Stimulated activated CD4-positive, alpha-beta T cell treated with anti-CD3 and anti-CD28 coated beads, Interleukin-4, amount 100 ng/mL, for 4 hours (primary cell): Measurements from ENCODE around the gene CTU1.

ENCODE experiments used
- DNase-seq, 2 experiments: peaks; one replicate each; pipeline ENCODE4 v3.0.0-alpha.2; 2020

Gene CTU1

DNA sequence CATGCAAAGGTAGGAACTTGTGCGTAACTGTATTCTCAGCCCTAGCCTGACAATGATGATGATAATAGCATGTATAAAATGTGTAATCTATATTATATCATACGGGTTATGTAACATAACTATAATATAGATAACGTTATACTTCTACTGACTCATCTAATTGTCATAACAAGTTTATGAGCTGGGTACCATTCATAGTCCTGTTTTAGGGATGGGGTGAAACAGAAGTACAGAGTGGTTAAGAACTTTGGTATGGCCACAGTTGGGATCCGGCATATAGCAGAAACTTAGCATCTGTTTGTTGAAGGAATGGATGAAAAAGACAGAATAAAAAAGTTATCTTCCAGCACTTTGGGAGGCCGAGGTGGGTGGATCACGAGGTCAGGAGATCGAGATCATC lies 5.2 kb downstream of the CTU1 start:
- DNase-seq: no peak

DNA sequence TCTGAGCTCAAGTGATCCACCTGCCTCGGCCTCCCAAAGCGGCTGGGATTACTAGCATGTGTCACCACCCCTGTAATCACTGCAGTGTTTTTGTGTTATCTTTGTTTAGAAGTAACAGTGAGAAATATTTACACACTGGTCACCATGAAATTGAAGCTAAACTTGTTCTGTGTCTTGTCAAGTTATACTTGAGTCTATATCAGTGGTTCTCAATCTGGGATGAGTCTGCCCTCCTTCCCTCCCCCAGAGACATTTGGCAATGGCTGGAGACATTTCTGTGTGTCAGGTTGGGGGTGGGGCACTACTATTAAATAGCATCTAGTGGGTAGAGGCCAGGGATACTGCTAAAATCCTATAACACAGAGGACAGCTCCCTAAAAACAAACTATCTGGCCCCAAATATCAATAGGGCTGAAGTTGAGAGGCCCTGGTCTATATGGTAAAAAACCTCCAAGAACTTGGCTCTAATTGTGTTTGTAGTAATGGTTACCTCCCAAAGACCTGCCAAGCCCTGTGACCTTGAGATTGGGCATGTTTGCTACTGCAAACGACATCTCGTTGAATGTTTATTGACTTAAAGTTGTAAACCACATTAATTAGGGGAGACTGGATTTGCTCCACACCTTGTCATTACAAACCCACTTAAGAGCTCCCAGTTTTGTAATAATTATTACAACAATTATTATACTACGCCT lies 6.9 kb downstream of the CTU1 start:
- DNase-seq: no peak

DNA sequence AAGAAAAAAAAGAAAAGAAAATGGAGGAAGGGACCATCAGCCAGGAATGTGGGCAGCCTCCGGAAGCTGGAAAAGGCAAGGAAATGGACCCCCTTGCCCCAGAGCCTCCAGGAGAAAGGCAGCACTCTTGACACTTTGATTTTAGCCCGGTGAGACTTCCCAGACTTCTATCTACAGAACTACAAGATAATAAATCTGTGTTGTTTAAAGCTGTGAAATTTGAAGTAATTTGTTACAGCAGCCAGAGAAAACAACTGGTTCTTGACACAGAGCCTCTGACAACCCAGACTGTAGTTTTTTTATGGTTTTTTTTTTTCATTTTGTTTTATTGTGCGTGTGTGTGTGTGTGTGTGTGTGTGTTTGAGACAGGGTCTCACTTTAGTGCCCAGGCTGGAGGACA lies 7.6 kb downstream of the CTU1 start:
- no peak for DNase-seq

DNA sequence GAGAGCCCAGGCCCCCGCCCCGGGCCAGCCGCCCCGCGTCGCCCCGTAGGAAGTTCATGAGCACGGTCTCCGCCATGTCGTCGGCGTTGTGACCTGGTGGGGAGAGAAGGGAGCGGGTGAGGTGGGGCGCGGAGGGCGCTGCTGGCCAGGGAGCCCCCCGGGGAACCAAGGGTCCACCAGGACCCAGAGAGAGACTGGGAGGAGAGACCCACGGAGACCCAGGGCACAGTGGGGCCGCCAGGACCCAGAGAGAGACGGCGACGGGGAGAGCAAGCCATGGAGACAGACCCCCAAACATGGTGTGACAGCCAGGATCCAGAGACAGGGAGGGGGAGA lies 9.2 kb downstream of the CTU1 start:
- DNase-seq: no peak

DNA sequence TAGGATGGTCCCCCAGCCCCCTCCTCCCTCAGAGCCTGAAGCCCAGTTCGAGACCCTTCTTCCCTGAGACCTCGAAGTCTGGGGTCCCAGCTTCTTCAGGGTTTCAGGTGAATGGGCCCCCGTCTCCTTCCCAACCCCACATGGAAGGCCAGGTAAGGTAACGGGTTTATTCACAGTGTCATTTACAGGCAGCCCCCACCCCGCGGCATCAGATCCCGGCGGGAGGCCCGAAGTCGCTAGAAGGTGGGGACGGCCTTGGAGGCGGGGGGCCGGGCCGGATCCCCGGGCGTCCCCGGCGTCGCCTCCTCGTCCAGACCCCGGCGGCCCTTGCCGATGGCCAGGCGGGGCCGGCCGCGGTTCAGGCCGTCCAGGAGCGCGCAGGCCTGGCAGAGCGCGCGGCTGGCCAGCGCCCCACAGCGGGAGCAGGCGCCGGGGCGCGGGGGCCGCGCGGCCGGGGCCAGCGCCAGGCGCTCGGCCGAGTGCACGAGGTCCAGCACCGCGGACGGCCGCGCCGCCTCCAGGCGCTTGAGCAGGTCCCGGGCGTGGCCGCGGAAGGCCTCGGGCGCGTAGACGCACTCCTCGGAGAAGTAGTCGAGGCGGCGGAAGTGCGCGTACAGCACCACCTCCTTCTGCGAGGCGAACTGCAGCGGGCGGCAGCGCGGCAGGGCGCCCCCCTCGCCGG lies 9.7 kb downstream of the CTU1 start:
- DNase-seq: peak; percentile 18 to 30

DNA sequence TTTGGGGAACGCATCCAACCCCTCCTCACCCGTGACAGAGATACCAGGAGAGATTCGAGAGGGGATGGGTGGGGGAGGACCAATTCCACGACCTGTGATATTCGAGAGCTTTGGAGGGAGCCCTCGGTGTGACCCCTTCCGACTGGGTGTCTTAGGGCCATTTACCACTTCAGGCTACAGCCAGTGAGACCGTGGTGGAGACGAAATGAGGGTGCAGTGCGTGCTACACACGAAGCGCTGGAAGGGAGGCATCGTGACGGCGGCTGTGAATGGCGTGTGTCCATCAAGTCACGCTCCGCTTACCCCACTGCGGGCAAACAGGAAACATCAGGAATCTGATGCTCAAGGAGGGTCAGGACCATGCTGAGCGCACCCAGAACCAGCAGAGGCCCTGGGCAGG lies 10.4 kb downstream of the CTU1 start:
- DNase-seq: no peak

DNA sequence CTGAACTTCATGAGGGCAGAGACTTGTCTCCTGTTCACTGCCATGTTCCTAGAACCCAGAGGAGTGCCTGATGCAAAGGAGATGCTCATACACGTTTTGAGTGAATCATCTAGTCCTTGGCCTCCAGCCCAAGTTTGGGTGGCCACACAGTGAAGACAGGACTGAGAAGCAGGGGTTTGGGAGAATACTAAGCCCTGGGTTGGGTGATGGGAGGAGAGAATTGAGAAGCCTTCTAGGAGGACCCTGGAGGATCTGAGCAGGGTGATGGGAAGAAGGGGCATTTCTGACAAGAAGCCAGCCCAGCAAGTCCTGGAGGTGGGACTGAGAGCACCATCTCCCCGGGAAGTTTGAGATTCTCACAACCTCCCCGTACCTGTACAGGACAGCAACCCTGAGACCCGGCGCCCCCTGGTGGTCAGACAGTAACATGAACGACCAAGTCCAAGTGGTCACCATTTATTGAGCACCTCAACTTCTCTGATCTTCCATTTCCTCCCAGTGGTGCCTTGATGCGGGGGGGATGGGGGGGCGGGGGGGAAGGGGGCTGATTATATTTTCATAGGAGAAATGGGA lies 11.0 kb downstream of the CTU1 start:
- peak; percentile 47 to 70 for DNase-seq

DNA sequence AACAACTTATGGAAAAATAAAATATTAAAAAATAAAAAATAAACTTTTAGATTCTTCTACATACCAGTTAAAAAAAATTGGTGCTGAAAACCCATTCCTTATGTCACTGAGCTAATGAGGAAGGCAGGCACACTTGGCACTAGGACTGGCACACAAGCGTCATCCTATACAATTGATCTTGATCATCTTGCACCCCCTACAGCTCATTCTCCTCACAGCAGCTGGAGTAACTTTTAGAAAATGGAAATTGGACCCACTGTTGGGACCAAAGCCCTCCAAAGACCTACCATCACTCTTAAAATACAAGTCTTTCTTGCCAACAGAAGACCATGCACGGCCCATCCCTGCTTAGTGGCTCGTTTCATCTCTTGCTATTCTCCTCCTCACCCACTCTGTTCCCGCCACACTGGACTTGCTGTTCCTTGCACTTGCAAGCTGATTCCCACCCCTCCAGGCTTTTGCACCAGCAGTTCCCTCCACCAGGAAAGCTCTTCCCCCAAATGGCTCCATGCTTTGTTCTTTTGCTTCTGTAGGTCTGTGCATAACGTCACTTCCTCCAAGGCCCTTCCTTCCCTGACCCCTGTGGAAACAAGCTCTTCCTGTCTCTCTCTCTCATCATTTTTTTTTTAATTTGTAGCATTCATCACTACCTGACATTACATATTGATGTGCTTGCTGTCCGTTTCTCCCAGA lies 11.6 kb downstream of the CTU1 start:
- DNase-seq: no peak

DNA sequence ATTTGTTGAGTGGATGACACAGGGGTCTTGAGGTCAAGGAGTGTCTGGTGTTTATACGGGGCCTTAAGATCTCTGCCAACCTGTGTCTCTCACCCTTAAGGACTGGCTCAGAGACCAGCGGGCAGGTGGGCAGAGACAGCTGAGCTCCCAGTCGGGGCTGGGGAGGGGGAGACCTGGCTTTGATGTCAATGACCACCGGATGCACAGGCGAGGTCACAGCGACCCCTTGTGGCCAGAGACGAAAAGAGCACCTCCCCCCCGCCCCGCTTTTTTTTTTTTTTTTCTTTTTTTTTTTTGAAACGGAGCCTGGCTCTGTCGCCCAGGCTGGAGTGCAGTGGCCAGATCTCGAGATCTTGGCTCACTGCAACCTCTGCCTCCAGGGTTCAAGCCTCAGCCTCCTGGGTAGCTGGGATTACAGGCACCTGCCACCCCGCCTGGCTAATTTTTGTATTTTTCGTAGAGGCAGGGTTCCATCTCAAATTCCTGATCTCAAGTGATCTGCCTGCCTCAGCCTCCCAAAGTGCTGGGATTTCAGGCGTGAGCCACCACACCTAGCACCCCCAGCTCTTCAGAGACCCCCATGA lies 13.4 kb downstream of the CTU1 start:
- peak in 1 of 2 experiments; percentile 33 for DNase-seq

DNA sequence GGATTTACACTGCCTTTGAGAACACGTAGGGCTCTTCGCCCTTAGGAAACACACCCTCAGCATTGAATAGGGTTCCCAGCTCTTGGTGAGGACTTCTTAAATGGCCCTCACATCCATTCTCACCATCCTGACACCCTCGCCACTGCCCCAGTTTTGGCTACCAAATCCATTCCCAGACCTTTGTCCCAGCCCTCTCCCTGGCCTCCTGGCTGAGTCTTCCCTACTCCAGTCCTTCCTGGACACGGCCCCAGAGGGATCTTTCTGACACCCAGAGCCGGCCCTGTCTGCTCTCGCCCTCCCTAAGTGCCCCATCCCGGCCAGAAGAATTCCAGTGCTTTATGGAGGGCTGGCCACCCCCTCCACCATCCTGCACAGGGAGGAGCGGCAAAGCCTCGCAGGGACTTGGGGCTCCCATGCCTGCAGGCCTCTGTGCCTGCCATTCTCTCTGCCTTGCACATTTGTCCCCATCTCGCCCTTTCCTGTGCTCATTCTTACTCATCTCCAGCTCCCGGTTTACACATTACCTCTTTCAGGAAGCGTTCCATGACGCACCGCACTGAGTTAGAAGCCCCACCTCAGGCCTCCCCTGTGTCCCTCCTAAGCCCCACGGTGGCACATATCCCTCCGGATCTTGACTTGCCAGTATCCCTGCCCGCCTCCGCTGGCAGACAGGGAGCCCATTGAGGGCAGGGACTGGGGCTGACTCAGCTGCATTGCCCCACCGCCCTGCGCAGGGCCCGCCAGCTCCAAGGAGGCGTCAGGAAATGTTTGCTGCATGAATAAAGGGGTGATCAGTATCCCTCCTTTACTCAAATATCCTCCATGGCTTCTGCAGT lies 14.5 kb downstream of the CTU1 start:
- DNase-seq: no peak

DNA sequence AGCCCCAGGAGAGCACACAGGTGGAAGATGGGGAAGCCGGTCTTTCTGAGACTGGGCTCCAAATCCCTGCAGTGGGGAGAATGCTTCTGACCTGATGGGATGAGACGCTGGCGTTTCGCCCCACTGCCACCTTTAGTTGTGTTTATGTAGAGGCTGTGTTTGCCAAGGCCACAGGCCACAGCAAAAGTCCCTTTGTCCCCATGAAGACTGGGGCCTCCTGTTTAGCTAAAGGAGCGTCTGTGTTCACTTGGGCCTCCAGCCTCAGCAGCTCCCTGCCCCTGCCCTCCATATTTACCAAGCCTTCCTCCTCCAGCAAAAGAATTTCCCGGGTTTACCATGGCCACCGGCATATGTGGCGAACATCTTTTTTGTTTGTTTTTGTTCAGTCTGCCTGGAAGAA lies 15.1 kb downstream of the CTU1 start:
- DNase-seq: no peak

DNA sequence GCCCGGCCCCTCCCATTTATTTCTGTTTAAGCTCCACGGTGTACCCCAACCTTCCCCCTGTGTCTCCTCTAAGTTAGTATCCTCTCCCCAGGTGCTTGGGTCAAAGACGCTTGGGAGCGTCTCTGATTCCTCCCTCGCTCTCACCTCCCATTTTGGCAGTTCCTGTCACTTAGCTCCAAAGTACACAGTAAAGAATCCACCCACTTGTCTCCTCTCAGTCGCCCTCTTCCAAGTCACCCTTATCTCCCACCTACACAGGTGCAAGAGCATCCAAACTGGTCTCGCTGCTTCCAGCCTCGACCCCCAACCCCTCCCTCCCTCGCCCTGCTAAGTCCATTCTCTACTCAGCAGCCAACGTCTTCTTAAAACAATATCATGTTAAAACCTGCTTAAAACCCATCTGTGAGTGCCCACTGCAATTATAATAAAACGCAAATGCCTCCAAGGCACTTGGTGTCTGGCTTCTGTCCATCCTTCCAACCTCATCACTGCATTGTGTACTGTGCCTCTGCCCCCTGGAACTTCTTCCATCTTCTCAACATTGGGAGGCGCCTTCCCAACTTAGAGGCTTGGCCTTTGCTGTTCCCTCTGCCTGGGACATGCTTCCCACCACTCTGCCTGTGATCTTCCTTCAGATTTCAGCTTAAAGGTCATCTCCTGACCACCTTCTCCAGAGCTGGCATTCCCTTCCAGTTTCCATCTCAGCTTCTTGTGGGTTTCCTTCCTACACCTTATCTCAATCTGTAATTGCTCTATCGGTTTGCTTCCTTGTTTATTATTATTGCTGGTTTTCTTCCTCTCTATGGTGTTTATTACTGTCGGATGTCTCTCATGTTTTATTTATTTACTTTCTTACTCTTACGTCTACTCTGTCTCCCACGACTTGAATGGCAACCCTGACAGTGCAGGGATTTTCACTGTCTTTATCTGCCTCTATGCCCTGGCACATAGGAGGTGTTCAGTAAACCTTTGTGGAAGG lies 16.0 kb downstream of the CTU1 start:
- DNase-seq: no peak

DNA sequence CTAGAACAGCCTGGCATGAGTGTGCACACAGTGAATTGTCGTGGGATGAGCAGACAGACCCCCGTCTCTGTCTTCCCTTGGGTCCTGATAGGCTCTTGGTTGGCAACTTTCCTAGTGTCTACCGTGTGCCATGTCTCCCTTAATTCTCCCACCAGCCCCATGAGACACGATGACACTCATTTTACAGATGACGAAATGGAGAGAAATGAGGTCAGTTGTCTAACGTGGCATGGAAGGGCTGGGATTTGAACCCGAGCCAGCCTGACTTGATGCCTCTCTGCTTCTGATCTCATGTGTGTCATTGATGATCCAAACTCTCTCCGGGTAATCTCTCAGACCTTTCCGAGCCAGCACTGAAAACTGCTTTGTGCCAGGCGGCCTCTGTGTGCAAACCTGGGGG lies 17.1 kb downstream of the CTU1 start:
- no peak for DNase-seq

DNA sequence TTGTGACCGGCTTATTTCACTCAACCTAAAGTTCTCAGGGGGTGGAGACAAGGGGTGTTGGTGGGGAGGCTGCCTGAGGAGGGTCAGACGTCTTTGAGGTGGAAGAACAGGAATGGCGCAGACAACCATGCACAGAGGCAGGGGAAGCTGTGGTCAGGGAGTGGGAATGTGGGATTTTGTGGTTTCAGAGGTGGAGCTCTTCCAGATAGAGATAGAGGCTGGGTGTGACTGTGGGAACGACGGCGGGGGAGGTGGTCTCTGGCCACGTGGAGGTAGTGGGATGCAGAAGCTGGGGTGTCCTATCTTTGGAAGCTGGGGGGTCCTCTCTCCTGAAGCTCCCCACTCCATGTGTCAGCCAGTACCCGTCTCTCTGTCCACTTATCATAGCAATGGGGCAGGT lies 17.7 kb downstream of the CTU1 start:
- DNase-seq: no peak

DNA sequence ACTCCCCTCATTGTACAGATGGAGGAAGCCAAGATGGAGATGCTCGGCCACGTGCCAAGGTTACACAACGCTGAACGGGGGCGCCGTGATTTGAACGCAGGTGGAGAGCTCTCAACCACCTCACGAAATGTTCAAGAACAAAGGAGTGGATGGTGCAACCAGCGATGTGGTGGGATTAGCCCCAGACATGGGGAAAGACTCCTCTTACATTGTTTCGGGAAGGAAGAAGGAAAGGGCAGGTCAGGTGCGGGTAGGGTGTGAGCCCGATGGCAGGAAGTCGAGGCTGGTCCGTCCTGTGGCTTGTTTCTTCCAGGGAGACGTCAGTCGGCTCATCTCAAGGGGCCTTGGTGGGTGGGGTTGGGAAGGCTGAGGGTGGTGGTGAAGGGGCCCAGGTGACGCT lies 18.4 kb downstream of the CTU1 start:
- DNase-seq: no peak

DNA sequence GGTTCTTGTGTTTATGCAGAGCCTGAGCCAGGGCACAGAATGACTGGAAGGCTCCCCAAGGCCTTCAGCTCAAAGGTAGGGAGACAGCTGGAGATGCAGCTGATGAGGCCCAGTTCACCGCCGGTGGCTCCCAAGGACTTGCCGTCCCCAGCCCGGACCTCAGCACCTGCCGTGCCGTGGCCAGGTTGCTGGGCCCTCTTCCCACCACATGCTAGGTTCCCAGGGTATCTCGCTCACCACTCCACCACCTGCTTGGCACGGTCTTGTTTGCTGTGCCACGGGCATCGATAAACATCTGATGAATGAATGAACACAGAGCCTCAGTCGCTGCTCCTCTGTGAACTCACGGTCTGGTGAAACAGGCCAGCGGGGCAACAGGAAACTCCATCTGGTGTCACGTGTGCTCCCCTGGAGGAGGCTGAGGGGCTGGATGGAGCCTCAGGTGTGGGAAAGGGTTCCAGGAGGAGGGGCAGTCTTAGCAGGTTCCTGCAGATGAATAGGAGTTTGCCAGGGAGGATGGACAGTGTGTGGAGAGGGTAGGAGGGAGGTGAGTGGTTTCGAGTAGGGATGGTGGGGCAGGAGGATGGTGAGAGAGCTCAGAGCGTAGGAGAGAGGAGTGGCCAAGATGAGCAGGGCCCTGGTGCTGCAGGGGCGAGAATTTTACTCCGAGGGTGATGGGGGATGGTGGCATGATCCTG lies 21.9 kb downstream of the CTU1 start:
- DNase-seq: no peak

DNA sequence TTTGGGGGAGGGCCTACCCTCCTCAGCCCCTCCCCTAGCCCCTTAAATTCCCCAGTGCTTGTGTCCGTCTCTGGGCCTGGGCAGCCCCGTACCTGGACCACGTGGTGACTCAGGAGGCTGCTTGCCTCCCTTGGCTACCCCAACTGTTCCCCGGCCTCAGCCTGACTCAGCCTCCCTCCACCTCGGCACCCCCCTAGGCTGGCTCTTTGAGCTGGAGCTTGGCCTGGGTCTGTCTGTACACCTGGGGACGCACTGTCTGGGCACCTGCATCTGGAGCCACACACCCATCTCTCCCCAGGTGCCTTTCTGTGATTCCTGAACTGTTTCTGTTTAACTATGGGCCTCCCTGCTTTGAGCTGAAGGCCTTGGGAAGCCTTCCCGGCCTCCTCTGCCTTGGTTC lies 23.7 kb downstream of the CTU1 start:
- DNase-seq: no peak

DNA sequence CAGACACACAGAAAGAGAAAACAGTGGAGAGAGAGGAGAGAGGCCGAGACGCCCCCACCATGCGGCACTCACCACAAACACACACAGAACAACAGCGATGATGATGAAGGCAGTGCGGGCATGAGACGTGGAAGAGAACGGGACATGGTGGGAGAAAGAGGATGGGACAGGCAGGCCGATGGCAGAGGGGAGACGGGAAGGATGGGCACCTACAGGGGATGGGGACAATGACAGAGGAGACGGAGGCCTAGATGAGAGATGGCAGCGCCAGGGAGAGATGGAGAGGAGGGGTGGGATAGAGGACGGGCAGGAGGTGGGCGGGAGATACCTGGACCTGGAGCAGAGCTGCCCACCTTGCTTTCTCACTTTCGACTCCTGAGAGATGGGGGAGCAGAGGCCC lies 24.4 kb downstream of the CTU1 start:
- no peak for DNase-seq

DNA sequence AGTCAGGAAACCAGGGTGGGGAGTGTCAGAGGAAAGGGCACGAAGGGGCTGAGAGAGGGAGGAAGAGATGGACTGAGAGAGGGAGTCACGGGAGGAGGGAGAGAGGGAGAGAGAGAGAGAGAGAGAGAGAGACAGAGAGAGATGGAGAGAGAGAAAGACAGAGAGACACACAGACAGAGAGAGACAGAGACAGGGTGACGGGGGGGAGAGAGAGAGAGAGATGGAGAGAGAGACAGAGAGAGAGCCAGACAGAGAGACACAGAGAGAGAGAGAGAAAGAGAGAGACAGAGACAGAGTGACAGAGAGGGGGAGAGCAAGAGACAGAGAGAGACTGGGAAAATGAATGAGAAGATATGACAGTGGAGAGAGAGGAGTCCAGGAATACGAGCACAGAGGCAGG lies 25.0 kb downstream of the CTU1 start:
- DNase-seq: no peak

DNA sequence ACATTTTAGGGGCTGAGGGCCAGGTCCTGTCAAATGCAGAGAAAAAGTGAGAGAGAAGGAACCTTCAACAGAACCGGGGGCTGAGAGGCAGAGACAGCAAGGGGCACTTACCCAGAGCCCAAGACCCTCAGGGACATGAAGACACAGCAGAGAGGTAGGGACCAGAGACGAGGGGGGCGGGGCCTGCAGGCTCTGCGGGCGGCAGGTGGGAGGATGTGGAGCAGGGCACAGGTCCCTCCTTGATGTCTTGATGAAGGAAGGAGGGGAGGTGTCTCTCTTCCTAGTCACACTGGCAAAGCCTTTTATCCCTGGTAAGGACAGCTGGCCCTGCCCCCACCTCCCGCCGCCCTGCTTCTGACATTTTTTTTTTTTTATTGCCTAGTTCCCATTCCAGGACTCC lies 25.6 kb downstream of the CTU1 start, which contains the start of gene KLK14:
KLK14 (minus strand) TSS at position 277 of the 400 bp plus-strand sequence; CDS start at position 4, 273 bp downstream.
- DNase-seq: no peak

DNA sequence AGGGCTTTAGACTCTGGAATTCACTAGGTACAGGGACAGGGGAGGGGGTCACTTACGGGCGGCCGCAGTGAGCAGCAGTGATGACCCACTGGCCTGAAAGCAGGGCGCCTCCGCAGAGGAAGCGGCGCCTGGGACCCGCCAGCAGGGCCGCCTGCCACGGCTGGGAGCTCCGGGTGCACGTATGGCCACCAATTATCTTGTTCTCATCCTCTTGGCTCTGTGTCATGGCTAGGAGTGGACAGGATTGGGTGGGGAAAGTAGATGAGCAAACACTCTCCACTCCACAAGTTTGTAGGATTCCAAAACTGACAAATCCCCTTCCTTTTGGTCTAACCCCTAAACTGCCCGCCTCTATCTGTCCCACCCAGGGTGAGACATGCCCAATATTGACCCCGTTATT lies 26.7 kb downstream of the CTU1 start:
- DNase-seq: no peak
